Transverse colon (tissue), 3 donors: Measurements from ENCODE around the gene GNS.

ENCODE experiments used
- CTCF ChIP-seq, 5 experiments: fragments of 200-600 bp in 3 of 5; fragments of 450-650 bp in 2 of 5; sonication (generic) in 3 of 5; IDR thresholded peaks; 1 replicate in 2 of 5; 2 replicates in 3 of 5; pipeline ENCODE4 v1.5.1; 2016 to 2017; ENCODE audit warnings: antibody characterized with exemption in 5 of 5, inconsistent platforms in 3 of 5, mild to moderate bottlenecking in 2 of 5, moderate library complexity in 1 of 5
- POLR2A ChIP-seq: fragments of 450-650 bp; IDR thresholded peaks from one replicate; pipeline ENCODE4 v1.6.1; 2016; ENCODE audit warnings: antibody characterized with exemption, mild to moderate bottlenecking, moderate library complexity

GRCh38 chr12:64744422-64745258 is 14.6 kb downstream of the GNS start:
- no peak for TF ChIP-seq POLR2A
- no peak for TF ChIP-seq CTCF (IDR thresholded peaks at IDR 0.05)
